GM18868 (cell line): ENCODE measurements around the gene SRF.

Experiments
- ATAC-seq: cut with Tn5 transposase; IDR thresholded peaks from one replicate; pipeline ENCODE4 v1.9.1; 2021; ENCODE audit warnings: mild to moderate bottlenecking, moderate library complexity; ENCODE audit not compliant: unreplicated experiment

Gene SRF

DNA sequence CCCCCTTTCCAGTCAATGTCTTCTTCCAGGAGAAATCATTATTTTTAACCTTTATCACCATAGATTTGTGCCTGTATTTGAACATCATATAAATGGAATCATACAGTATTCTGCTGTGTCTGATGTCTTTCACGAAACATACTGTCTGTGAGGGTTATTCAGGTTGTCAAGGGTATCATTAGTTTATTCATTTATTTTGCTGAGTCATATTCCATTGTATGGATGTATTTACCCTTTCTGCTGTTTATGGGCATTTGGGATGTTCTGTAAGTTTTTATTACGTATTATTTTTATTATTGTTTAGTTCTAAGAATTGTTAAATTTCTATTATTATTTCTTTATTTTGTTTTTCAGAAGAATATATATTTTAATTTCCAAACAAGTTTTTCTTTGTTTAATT lies 36.2 kb downstream of the SRF start:
- ATAC-seq: no peak

GRCh38 chr6:43211955-43212354 lies 40.9 kb downstream of the SRF start:
- ATAC-seq: no peak

DNA sequence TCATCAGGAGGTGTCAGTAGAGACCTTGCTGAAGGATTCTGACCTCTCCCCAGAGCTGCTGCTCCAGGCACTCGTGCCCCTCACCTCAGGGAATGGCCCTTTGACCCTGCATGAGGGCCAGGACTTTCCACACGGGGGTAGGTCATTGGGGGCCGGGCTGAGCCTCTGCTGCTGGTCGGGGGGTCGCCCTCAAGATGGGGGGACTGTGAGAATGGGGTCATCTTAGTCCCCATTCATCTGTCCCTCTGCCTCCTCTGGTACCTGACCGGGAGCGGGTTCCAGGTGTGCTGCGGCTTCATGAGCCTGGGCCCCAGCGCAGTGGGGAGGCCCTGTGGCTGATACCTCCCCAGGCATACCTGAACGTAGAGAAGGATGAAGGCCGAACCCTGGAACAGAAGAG lies 42.4 kb downstream of the SRF start:
- no peak for ATAC-seq

DNA sequence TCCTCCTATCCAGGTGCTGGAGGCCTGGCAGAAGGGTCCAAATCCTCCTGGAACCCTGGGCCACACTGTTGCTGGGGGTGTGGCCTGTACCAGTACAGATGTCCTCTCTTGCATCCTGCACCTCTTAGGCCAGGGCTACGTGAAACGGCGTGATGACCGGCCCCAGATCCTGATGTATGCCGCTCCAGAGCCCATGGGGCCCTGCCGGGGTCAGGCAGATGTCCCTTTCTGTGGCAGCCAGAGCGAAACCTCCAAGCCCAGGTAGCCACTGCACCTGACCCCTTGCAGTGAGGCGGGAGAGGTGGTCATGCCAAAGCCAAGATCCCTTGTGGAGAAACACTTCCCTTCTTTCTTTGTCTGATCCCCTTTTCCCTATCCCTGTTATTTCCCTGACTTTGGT lies 44.0 kb downstream of the SRF start:
- no peak for ATAC-seq

GRCh38 chr6:43216200-43216599 lies 45.1 kb downstream of the SRF start:
- ATAC-seq: no peak

DNA sequence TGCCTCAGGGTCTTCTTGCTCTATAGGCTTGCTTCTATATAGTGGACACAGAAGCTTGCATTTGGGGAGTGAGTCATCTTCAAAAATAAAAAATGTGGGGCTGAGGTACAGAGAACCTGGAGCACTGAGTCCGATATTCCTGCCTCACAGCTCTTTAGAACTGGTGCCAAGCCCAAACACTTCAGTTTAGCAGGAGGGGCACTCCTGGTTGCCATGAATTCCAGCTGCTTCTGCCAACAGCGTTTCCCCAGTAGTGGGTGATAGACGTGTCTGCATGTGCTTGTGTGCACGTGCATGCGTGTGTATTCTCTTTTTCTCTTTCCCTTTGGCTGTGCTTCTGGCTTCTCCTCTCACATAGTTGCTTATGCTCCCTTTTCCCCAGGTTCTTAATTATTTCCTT lies 46.3 kb downstream of the SRF start:
- ATAC-seq: no peak

GRCh38 chr6:43219119-43219518 lies 48.0 kb downstream of the SRF start:
- ATAC-seq: no peak

GRCh38 chr6:43219814-43220213 lies 48.7 kb downstream of the SRF start:
- no peak for ATAC-seq

- no peak for ATAC-seq
Observed at GRCh38 chr6:43220439-43220951, 49.4 kb downstream of the SRF start.

DNA sequence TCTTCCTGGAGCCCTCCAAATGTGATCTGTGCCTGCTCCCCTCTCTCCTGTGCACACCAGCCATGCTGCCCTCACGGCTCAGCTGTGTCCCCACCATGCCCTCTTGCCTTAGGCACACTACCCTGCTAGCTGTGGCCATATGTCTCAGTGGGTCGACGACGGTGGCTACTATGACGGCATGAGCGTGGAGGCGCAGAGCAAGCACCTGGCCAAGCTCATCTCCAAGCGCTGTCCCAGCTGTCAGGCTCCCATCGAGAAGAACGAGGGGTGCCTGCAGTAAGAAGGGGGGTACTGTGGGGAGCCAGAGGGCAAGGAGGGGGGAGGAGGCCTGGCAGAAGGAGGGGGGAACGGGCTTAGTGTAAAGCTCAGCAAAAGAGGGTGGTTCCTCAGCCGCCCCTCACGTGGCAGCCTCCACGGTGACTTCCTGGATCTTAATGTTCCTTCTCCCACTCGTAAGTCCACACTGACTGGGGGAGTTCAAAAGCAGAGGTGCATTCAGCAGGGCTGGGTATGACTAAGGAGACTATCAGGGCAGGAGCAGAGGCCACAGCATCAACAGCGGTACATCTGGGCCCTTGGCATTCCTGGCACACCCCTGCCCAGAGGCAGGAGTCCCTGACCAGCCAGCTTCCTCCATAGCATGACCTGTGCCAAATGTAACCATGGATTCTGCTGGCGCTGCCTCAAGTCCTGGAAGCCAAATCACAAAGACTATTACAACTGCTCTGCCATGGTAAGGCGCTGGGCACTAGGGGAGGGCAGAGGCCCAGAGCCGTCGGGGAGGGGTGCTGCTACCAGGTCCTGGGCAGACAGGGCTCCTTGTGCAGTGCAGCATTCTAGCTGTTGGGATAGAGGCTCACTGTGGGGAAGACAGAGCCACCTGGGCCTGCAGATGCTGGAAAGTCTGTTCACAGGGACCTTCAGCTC lies 50.2 kb downstream of the SRF start:
- ATAC-seq: no peak

- no peak for ATAC-seq
Observed at GRCh38 chr6:43222418-43223059, 51.5 kb downstream of the SRF start.

GRCh38 chr6:43223175-43223574 lies 52.1 kb downstream of the SRF start:
- ATAC-seq: no peak

DNA sequence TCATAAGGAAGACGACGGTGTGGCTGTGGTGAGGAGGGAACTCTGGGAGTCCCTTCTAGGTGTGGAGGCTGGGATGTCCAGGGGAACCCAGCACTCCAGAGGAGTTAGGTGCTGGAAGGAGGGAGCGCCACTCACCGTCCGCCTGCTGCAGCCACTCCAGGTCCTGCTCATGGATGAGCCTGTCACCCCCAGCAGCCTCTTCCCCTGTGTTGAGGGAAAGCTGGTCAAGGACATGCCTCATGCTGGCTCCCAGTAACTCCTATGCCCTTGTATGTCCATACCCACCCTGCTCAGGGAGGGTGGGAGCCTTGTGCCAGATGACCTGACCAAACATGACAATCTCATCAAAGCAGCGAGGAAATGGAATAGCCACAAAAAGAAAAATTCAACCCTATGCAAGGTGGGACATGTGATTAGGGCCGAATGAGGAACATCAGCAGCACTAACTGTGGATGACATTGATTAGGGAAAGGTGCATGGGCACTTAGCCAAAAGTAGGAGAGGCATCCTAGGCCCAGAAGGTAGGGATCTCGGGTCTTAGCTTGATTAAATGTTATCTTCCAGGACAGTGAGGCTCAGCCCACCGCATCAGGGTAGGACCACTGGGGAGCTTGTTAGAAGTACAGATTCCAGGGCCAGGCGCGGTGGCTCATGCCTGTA lies 55.3 kb downstream of the SRF start:
- ATAC-seq: no peak

- peak; percentile 67 for ATAC-seq
Observed at GRCh38 chr6:43228951-43229802, 58.1 kb downstream of the SRF start, which contains the start of gene DNPH1. Gene DNPH1, minus strand, starts transcription at chr6:43229481. Its CDS starts 25 bp downstream, at chr6:43229456.

DNA sequence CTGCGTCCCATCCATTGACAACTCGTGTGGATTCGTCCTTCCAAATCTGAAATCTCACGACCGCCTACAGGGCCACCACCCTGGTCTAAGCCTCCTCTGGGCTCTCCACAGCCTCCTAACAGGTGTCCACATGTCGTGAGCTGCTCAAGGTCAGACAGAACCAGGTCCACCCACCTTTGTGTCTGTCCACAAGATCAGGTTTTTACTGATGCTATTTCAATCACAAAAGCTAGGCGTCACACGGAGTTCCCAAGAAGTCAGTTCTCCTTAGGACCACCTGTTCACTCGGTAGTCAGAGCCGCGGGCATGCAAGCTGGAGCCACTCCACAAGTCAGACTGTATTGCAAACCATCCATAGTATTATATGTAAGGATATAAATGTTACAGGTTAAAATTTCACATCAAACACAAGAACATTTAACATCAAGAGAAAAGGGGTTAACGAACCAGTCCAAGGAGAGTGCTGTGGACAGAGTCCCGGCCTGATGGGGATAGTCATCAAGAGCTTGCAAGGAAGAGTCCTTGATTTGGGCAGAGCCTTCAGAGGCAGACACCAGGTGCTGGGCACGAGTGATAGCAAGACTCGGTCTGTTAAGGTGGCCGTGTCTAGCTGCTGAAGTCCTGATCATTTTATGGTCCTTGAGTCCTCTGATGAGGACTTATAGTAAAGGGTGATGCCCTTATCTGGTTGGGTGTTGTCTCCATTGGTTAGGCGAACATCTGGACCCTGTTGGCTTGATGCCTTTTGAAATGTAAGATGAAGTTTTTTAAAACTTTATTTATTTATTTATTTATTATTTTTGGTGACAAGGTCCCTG lies 58.9 kb downstream of the SRF start:
- no peak for ATAC-seq

DNA sequence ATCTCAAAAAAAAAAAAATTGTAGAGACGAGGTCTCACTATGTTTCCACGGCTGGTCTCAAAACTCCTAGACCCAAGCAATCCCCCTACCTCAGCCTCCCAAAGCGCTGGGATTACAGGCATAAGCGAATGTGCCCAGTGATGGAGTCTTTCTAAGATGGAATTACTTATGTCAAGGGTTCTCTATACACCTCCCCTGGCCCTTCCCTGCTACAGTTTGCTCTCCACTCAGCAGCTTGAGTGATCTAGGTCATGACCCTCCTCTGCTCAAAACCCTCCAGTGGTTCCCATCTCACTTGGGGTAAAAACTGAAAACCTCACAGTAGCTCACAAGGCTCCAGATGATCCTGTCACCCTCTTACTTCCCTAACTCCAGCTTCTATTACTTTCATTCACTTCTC lies 60.0 kb downstream of the SRF start:
- ATAC-seq: no peak
